HL-60/S4 treated with retinoic acid at 250 ng/mL for 4 days and 3 days (cell line): ENCODE results near the gene INPP5J.
"Not testable (repeated sequence)": the region's sequence is repeated elsewhere in the genome, so short reads cannot be mapped to it uniquely, and the experiment has no call there.

Experiments used
- in situ Hi-C: fragments of 300-500 bp; cut with MboI; formaldehyde crosslinking; loops from 2 replicates; pipeline ENCODE4 v1.7.0; 2022; ENCODE audit warnings: low sequenced_read_pairs

The INPP5J gene

GRCh38 chr22:31122532-31123291, at the start of gene INPP5J:
Gene INPP5J (plus strand): TSS chr22:31122966. CDS start chr22:31123015, 49 bp downstream.
- in situ Hi-C loops: no loop called here

- in situ Hi-C loops: not testable (repeated sequence)
These were observed 49.6 kb upstream of the INPP5J start for GRCh38 chr22:31073125-31073524.

- in situ Hi-C loops: not testable (repeated sequence)
These were observed 49.1 kb upstream of the INPP5J start for GRCh38 chr22:31073545-31074145.

GRCh38 chr22:31075961-31076360, 46.8 kb upstream of the INPP5J start:
- in situ Hi-C loops: no loop called here

GRCh38 chr22:31077681-31078080, 45.1 kb upstream of the INPP5J start:
- in situ Hi-C loops: no loop called here

GRCh38 chr22:31078389-31078788, 44.4 kb upstream of the INPP5J start:
- in situ Hi-C loops: not testable (repeated sequence)

GRCh38 chr22:31079095-31079642, 43.6 kb upstream of the INPP5J start:
- in situ Hi-C loops: no loop called here

- in situ Hi-C loops: no loop called here
These were observed 42.5 kb upstream of the INPP5J start for GRCh38 chr22:31080164-31080847.

- in situ Hi-C loops: no loop called here
These were observed 41.7 kb upstream of the INPP5J start, which contains the start of gene SMTN for GRCh38 chr22:31080848-31081649. Gene SMTN (plus strand): TSS chr22:31081318. CDS start chr22:31083259, 1,941 bp downstream.

GRCh38 chr22:31081963-31082605, 40.7 kb upstream of the INPP5J start:
- in situ Hi-C loops: no loop called here

GRCh38 chr22:31082606-31083376, 40.0 kb upstream of the INPP5J start:
- in situ Hi-C loops: no loop called here

GRCh38 chr22:31083377-31083768, 39.4 kb upstream of the INPP5J start:
- in situ Hi-C loops: no loop called here

- in situ Hi-C loops: no loop called here
These were observed 38.6 kb upstream of the INPP5J start for GRCh38 chr22:31083923-31084810.

- in situ Hi-C loops: no loop called here
These were observed 37.8 kb upstream of the INPP5J start for GRCh38 chr22:31084811-31085492.

GRCh38 chr22:31085493-31085824, 37.3 kb upstream of the INPP5J start:
- in situ Hi-C loops: no loop called here

GRCh38 chr22:31085928-31086327, 36.8 kb upstream of the INPP5J start:
- in situ Hi-C loops: no loop called here

GRCh38 chr22:31086703-31087330, 35.9 kb upstream of the INPP5J start:
- in situ Hi-C loops: no loop called here
